Posterior vena cava (tissue), 2 donors: ENCODE data around the gene SLIT1. TPM values are rescaled to one million over a fixed set of nuclear protein-coding genes. Genes with fewer than 3 reads are reported as not detected.
A peak's percentile ranks its signal among the peaks of the same experiment; 100 is the strongest.

Experiments used
- DNase-seq: peaks from one replicate; pipeline ENCODE4 v3.0.0-alpha.2; 2020; ENCODE audit warnings: low spot score
- intact Hi-C, 2 donors: fragments of 100-400 bp; cut with DNase I; formaldehyde crosslinking; loops; one replicate each; pipeline versions ENCODE4 v1.14.1 to v1.14.2; 2022 to 2023
- total RNA-seq, 2 donors: library from RNA; stranded (reverse); fragmentation: NEBNext Ultra II Directional; extraction: Animal tissue kit (Norgen Biotek cat#: 25700); gene quantifications; one replicate each; pipeline ENCODE4 v1.2.1, GENCODE V29; 2021
- donor health status: DM: yes; HTN: yes; CAD: no.
- donor health status: DM: yes; HTN: yes; CAD: no.

Gene SLIT1
- total RNA-seq, 2 donors from 2014 or later, result 0.23 to 0.33 TPM

GRCh38 chr10:97024168-97025073 is 161.3 kb downstream of the SLIT1 start:
- intact Hi-C loops, result no loop called here

DNA sequence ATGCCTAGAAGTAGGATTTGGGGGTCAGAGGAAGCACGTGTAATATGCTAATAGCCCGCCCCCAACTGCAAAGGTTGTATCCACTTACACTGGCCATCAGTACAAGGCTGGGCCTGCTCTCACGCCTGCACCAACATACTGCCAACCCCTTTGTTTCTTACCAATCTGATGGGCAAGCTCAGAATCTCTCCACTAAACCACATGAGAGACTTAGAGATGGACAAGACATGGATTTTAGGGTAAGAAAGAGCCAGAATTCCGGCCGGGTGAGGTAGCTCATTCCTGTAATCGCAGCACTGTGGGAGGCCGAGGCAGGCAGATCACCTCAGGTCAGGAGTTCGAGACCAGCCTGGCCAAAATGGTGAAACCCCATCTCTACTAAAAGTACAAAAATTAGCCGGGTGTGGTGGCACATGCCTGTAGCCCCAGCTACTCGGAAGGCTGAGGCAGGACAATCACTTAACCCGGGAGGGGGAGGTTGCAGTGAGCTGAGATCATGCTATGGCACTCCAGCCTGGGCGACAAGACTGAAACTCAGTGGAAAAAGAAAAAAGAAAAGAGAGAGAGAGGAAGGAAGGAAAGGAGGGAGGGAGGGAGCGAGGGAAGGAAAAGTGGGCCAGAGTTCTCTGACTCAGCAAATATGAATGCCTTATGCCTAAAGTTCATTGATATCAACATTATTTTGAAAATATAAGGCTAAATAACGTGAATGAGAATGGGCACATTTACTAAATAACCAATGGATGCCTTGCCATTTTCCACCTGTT is 162.2 kb downstream of the SLIT1 start:
- no peak for DNase-seq
- intact Hi-C loops, result no loop called here

More at GRCh38 chr10:97024168-97025073, 161.3 kb downstream of the SLIT1 start:
- peak; percentile 66 for DNase-seq

DNA sequence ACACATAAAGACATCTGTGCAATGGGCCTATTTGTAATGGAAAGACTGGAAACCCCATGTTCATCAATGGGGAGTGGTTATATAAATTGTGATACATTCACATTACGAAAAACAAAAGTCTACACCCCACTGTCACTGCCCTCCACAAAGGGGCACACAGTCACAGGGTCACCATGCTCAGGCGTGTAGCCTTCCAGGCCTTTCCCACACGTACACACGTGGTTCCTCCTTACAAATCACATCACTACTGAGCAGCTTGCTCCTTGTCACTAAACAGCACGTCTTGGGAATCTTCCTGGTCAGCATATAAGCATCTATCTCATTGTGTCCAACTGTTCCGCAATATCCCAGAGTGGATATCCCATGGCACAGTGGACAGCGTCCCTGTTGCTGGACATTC is 163.1 kb downstream of the SLIT1 start:
- DNase-seq, result no peak
- intact Hi-C loops, result no loop called here

GRCh38 chr10:97020452-97021400 is 165.0 kb downstream of the SLIT1 start:
- intact Hi-C loops, result no loop called here
- peak; percentile 74 for DNase-seq

- peak; percentile 66 for DNase-seq
- intact Hi-C loops, result no loop called here
Measured at GRCh38 chr10:97019213-97019844, 166.4 kb downstream of the SLIT1 start.

DNA sequence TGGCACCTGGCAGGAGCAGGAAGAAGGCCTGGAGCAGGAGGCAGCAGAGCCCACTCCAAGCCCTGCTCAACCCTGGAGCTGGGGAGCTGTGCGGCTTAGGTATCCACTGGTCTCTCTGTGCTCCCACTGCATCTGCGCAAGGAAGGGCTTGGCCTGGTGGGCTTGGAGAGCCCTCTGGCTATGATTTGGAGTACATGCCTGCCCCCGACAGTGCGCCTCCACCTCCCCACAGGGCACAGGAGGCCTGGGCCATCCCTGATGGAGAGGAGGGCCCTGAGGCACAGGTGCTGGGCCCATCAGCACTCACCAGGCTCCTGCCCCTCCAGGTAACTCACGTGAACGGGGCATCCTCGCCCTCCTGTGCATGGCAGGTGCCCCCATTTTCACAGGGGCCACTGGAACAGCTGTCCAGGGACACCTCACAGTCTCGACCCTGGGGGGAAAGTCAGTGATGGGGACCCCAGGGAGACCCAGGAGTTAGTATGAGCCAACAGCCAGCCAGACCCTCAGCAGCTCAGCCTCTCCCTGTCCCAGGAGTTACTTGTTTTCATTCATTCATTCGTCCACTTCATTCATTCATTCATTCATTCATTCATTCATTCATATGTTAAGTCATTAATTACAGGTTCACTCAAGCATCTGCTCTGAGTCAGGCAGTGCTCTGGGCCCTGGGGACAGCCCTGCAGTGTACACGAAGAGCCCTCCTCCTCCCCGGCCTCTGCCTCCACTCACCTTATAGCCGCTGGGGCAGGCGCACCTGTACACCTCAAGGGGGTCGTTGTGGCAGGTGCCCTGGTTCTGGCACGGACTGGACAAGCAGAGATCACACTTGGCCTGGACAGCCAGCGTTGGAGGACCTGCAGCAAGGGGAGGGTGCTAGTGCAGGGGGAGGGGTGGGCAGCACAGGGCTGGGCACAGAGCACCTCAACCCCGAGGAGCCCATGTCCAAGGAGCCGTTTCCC is 167.2 kb downstream of the SLIT1 start:
- peak; percentile 54 for DNase-seq
- intact Hi-C loops, result no loop called here

GRCh38 chr10:97017474-97017903 is 168.3 kb downstream of the SLIT1 start:
- intact Hi-C loops, result no loop called here
- DNase-seq, result peak; percentile 57

DNA sequence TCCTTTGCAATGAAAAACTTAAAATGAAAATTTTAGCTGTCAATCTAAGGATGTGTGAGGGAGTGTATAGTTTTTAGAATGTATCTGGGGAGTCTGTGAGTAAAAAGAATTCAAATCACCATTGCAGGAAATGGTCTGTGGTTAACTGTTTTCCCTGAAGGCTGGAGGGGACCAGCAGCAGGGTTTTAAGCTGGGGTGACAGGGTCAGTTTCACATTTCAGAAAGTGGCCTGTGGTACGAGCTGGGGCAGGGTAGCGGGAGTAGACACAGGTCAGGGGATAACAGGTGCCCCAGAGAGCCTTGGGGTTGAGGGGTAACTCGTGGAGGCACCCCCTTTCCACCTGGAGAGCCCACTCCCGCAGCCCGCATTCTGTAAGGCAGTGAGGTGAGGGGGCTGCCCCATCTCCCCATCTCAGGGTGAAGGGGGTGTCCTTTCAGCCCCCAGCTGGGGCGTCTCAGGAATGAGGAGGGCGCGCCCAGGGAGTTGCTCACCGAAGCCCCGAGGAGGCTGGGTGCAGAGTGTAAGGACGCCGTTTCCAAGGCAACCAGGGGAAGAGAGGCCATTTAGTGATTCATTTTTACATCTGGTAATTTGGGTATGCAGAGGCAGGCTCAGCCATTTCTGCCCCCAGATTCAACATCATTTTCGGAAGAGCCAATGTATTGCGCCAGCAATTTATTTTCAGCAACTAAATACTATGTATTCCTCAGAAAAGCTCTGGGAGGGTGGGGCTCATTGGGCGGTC is 168.9 kb downstream of the SLIT1 start:
- DNase-seq, result peak; percentile 53

GRCh38 chr10:97015240-97015639 is 170.5 kb downstream of the SLIT1 start:
- intact Hi-C loops, result no loop called here
- DNase-seq, result no peak

More for the DNA sequence above, 168.9 kb downstream of the SLIT1 start:
- intact Hi-C loops, result no loop called here

DNA sequence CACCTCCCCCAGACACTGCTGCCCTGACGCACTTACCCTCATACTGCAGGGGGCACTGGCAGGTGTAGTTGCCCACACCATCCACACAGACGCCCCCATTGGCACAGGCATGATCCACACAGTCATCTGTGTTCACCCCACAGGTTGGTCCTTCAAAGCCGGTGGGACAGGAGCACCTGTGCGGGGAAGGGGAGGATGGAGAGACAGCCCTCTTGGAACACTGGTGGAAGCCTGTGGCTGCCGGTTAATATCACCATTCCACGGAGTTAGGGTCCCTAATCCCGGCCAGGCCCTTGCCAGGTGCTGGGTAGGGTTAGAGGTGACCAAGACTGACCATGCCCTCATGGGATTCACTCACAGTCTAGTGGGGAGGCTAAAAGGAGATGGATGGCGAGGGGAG is 171.8 kb downstream of the SLIT1 start:
- DNase-seq, result peak; percentile 70
- intact Hi-C loops, result no loop called here

- intact Hi-C loops, result no loop called here
- DNase-seq, result peak; percentile 62
Measured at GRCh38 chr10:97013568-97013967, 172.2 kb downstream of the SLIT1 start.

DNA sequence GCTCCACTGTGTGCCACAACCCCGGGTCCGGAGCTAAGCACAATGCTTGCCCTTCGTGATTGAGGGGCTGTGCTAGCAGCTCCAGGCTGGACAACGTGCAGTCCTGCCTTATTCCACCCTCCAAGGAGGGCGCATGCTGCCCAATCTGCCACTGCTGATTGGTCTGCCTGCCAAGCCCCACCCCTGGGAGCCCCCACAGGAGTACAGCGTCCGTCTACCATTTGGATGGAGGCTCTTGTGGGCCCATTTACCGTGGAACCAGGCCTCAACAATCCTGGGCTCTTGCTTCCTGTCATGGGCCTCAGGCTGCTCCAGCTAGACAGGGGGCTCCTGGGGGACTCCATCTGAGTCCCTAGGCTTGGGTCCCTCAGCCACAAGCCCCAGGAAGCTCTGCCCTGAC is 173.3 kb downstream of the SLIT1 start:
- DNase-seq, result peak; percentile 51
- intact Hi-C loops, result no loop called here

DNA sequence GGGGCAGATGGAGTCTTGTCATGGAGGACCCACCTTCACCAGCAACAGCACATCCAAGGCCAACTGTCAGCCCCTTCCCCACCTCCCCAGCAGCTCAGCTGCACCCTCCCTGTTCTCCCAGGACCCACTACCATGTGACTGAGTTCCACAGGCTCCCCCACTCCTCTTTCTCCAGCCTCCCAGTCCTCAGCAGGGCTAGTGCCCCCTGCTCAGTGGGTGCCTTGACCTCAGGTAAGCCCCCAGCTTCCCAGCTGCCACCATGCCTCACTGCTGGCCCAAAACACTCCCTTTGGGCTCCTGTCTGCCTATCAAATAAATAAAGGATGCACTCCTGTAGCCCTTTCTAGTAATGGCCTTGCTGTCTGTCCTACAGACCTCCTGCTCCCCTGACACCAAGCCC is 174.4 kb downstream of the SLIT1 start:
- peak; percentile 62 for DNase-seq
- intact Hi-C loops, result no loop called here

GRCh38 chr10:97010695-97011206 is 175.0 kb downstream of the SLIT1 start:
- DNase-seq, result peak; percentile 60
- intact Hi-C loops, result no loop called here

DNA sequence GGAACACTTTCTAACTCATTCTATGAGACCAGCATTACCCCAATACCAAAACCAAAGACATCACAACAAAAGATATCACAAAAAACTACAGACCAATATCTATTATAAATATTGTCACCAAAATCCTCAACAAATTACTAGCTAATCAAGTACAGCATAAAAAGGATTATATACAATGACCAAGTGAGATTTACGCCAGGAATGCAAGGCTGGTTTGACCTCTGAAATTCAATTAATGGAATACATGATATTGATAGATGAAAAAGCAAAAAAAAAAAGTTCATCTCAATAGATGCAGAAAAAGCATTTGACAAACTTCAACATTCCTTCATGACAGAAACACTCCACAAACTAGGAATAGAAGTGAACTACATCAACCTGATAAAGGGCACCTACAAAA is 178.3 kb downstream of the SLIT1 start:
- DNase-seq, result no peak
- intact Hi-C loops, result no loop called here

GRCh38 chr10:97006364-97006763 is 179.4 kb downstream of the SLIT1 start:
- peak; percentile 70 for DNase-seq
- intact Hi-C loops, result no loop called here

GRCh38 chr10:97005349-97005748 is 180.4 kb downstream of the SLIT1 start:
- intact Hi-C loops, result no loop called here
- DNase-seq, result no peak
